ENCODE data around the gene TCEAL9. TPM values are rescaled to one million over a fixed set of nuclear protein-coding genes. Genes with fewer than 3 reads are reported as not detected.
"Not testable (repeated sequence)": the region's sequence is repeated elsewhere in the genome, so short reads cannot be mapped to it uniquely, and the experiment has no call there.

Gene TCEAL9
- total RNA-seq, 2 experiments from 2014 or later: 6.8 to 7.5 TPM

DNA sequence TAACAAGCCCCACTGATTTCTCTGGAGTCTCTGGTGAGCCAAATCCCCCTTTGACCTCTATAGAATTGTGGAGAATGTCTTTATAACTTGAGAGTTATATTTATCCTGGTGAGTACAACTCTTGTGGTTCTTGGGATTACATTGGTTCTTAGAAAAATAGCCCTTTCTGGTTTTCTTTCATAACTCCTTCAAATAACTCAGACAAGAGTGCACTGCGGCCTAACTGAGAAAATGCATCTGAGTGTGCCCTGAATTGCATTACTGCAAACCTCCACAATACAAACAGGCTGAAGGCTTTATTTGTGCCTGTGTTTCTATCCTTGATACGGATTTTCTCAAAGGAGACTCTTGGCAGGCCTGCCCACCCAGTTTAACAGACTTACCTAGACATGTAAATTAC lies 22.7 kb downstream of the TCEAL9 start:
- no peak for TF ChIP-seq CTCF (IDR thresholded peaks at IDR 0.05)
- Mint-ChIP-seq H3K27ac (no peak overlapping the region), H3K36me3 (ENCODE audit: low read depth) (peaks cover 4% of the 10 kb centered on the region), H3K4me3 (no peak overlapping the region), H3K4me1 (ENCODE audit: low read depth) (peaks cover 3% of the 10 kb centered on the region), H3K9me3 (no peaks in the 10 kb centered on the region), H3K27me3 (peaks cover 3% of the 10 kb centered on the region)
- ATAC-seq (no peak), DNase-seq (no peak)
- ChIA-PET POLR2A (no interaction called here), CTCF (no interaction called here)
- intact Hi-C loops (cut with micrococcal nuclease): no loop called here

DNA sequence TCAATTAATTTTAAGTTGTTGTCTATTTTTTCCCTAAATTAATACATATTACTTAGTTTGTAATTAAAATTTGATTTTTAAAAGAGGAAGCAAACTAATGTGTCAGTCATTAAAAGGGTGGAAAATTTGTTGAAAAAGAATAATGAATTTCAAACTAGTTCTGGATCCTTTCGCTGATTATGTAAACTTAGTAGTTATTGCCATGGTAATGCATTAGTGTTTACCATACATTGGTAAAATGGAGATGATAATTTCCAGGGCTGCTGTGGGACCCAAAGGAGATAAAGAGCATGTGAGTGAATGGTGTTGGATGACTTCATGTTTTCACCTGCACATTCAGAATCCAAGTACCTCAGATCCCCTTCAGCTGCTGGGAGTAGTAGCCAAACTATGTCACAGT lies 26.6 kb downstream of the TCEAL9 start:
- Mint-ChIP-seq H3K4me3 (no peak overlapping the region), H3K36me3 (ENCODE audit: low read depth) (no peaks in the 10 kb centered on the region), H3K9me3 (no peaks in the 10 kb centered on the region), H3K27me3 (peaks cover 2% of the 10 kb centered on the region), H3K27ac (no peak overlapping the region), H3K4me1 (ENCODE audit: low read depth) (no peaks in the 10 kb centered on the region)
- ChIA-PET CTCF (no interaction called here), POLR2A (no interaction called here)
- intact Hi-C loops (cut with micrococcal nuclease): no loop called here
- no peak for ATAC-seq
- TF ChIP-seq CTCF (IDR thresholded peaks at IDR 0.05): no peak
- no peak for DNase-seq

DNA sequence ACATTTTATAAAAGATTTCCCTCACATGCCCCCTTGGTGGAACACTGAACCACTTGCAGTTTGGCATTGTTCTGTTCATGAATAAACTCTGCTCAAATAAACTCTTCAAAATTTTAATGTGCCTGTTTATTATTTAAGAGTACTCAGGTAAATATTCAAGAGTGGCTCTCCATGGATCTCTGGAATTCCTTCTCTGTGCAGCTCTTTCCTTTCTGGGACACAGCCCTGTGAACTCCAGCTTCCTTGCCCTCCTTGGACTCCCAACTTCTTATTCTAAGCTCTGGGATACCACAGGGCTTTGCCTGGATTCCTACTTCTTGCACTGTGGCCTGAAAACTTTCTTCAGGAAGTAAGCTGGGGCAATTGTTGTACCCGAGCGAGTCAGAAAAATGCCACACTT lies 28.4 kb downstream of the TCEAL9 start:
- Mint-ChIP-seq H3K4me3 (no peak overlapping the region), H3K36me3 (ENCODE audit: low read depth) (no peaks in the 10 kb centered on the region), H3K27me3 (peaks cover 4% of the 10 kb centered on the region), H3K9me3 (no peaks in the 10 kb centered on the region), H3K27ac (no peak overlapping the region), H3K4me1 (ENCODE audit: low read depth) (no peaks in the 10 kb centered on the region)
- TF ChIP-seq CTCF (IDR thresholded peaks at IDR 0.05): no peak
- DNase-seq: no peak
- ChIA-PET POLR2A (no interaction called here), CTCF (interaction anchor here (1.4 kb wide), 1 partner anchor 80 kb away, joined by 3 read pairs; no protein-coding TSS in a partner anchor)
- no peak for ATAC-seq
- intact Hi-C loops (cut with micrococcal nuclease): no loop called here

GRCh38 chrX:103385283-103385830 lies 29.1 kb downstream of the TCEAL9 start:
- H3K4me1 Mint-ChIP-seq (ENCODE audit: low read depth); H3K27me3 Mint-ChIP-seq; DNase-seq; intact Hi-C loops (cut with micrococcal nuclease); H3K4me3 Mint-ChIP-seq; CTCF ChIA-PET; ATAC-seq; H3K36me3 Mint-ChIP-seq (ENCODE audit: low read depth); H3K9me3 Mint-ChIP-seq; H3K27ac Mint-ChIP-seq; POLR2A ChIA-PET: not testable (repeated sequence)

GRCh38 chrX:103386332-103386731 lies 30.0 kb downstream of the TCEAL9 start:
- Mint-ChIP-seq H3K9me3 (no peaks in the 10 kb centered on the region), H3K27ac (no peak overlapping the region), H3K4me3 (no peak overlapping the region), H3K4me1 (ENCODE audit: low read depth) (no peaks in the 10 kb centered on the region), H3K36me3 (ENCODE audit: low read depth) (no peaks in the 10 kb centered on the region), H3K27me3 (peaks cover 14% of the 10 kb centered on the region)
- intact Hi-C loops (cut with micrococcal nuclease): no loop called here
- TF ChIP-seq CTCF (IDR thresholded peaks at IDR 0.05): no peak
- ATAC-seq (no peak), DNase-seq (no peak)
- ChIA-PET CTCF (no interaction called here), POLR2A (no interaction called here)

GRCh38 chrX:103393487-103393886 lies 37.2 kb downstream of the TCEAL9 start:
- POLR2A ChIA-PET: no interaction called here
- no peak for DNase-seq

More at GRCh38 chrX:103393487-103393886, 37.2 kb downstream of the TCEAL9 start:
- Mint-ChIP-seq H3K4me1 (ENCODE audit: low read depth) (peaks cover 8% of the 10 kb centered on the region), H3K9me3 (no peaks in the 10 kb centered on the region), H3K27ac (no peak overlapping the region), H3K27me3 (peaks cover 12% of the 10 kb centered on the region), H3K4me3 (no peak overlapping the region), H3K36me3 (ENCODE audit: low read depth) (no peaks in the 10 kb centered on the region)
- no peak for ATAC-seq
- no peak for TF ChIP-seq CTCF (IDR thresholded peaks at IDR 0.05)
- intact Hi-C loops (cut with micrococcal nuclease): no loop called here
- CTCF ChIA-PET: no interaction called here

All from activated CD8-positive, alpha-beta T cell treated with anti-CD3 and anti-CD28 coated beads for 36 hours (primary cell).